Heart left ventricle (tissue), 16 donors: ENCODE data around the gene ARHGEF10L. TPM values are rescaled to one million over a fixed set of nuclear protein-coding genes. Genes with fewer than 3 reads are reported as not detected.

Source experiments
- ATAC-seq, 4 donors: fragments of 200-7000 bp; cut with Tn5 transposase; one replicate each; pipeline ENCODE4 v1.9.1; 2020 to 2022; ENCODE audit warnings: moderate library complexity in 4 of 4, mild to moderate bottlenecking in 3 of 4, moderate number of reproducible peaks in 1 of 4
- DNase-seq, 5 donors: peaks; one replicate each; pipeline ENCODE4 v3.0.0-alpha.2; 2020
- H3K27ac ChIP-seq, 12 donors: fragments of 200-600 bp; sonication (generic) in 4 of 12; one replicate each; pipeline versions ENCODE4 v1.5.0 to v1.8.0; 2016 to 2022; ENCODE audit warnings: mild to moderate bottlenecking in 2 of 12
- H3K27me3 ChIP-seq, 9 donors: fragments of 200-600 bp; sonication (generic) in 2 of 9; one replicate each; pipeline versions ENCODE4 v1.5.1 to v1.8.0; 2016 to 2022; ENCODE audit warnings: mild to moderate bottlenecking in 3 of 9
- H3K36me3 ChIP-seq, 9 donors: fragments of 200-600 bp; sonication (generic) in 2 of 9; one replicate each; pipeline versions ENCODE4 v1.5.0 to v1.8.0; 2018 to 2022; ENCODE audit warnings: mild to moderate bottlenecking in 2 of 9
- H3K4me1 ChIP-seq, 12 donors: fragments of 200-600 bp; sonication (generic) in 4 of 12; one replicate each; pipeline versions ENCODE4 v1.5.0 to v1.8.0; 2016 to 2022; ENCODE audit warnings: mild to moderate bottlenecking in 3 of 12
- H3K4me3 ChIP-seq, 12 donors: fragments of 200-600 bp; sonication (generic) in 4 of 12; one replicate each; pipeline versions ENCODE4 v1.5.0 to v1.8.0; 2017 to 2022; ENCODE audit warnings: mild to moderate bottlenecking in 9 of 12, moderate library complexity in 4 of 12
- H3K9me3 ChIP-seq, 12 donors: fragments of 200-600 bp; sonication (generic) in 4 of 12; one replicate each; pipeline versions ENCODE4 v1.5.0 to v1.8.0; 2016 to 2022; ENCODE audit warnings: mild to moderate bottlenecking in 1 of 12
- CTCF ChIP-seq, 12 donors: fragments of 200-600 bp; sonication (generic) in 4 of 12; IDR thresholded peaks; one replicate each; pipeline versions ENCODE4 v1.5.0 to v1.8.0; 2018 to 2022; ENCODE audit warnings: antibody characterized with exemption in 12 of 12, mild to moderate bottlenecking in 5 of 12
- POLR2A ChIP-seq, 2 donors: fragments of 450-650 bp; IDR thresholded peaks; one replicate each; pipeline ENCODE4 v1.6.1; 2017; ENCODE audit warnings: antibody characterized with exemption in 2 of 2, mild to moderate bottlenecking in 2 of 2, moderate library complexity in 2 of 2
- WGBS, 4 donors: extraction: QIAGEN DNeasy Blood & Tissue Kit in 2 of 4; methylation state at CpG; one replicate each; pipeline versions ENCODE4 v1.1.5 to v1.1.7; 2013 to 2018; 5-methylcytosine and 5-hydroxymethylcytosine counted together
- intact Hi-C, 10 donors: fragments of 100-400 bp; cut with DNase I; formaldehyde crosslinking; loops; one replicate each; pipeline versions ENCODE4 v1.11.1 to v1.14.2; 2022
- polyA plus RNA-seq, 2 donors: library from polyadenylated mRNA; stranded (reverse); fragments of 200-250 nt; gene quantifications; one replicate each; pipeline ENCODE4 v1.2.3, GENCODE V29; 2013
- total RNA-seq, 9 donors: library from RNA; depleted of rRNA in 2 of 9; stranded (reverse); fragments of >200 nt in 2 of 9; fragmentation: NEBNext Ultra II Directional in 3 of 9; extraction: Animal tissue kit (Norgen Biotek cat#: 25700) in 3 of 9; gene quantifications; one replicate each; pipeline versions ENCODE4 v1.1.0 to v1.2.4, GENCODE V29; 2016 to 2023
- donor health status: ischemic (EF 13 %, LVEDD 7.1; RV severe dilation, severe dysfunction).
- donor health status: healthy with polysubstance abuse.
- donor health status: DM: no; HTN: yes; CAD: no.
- donor health status: DM: no; HTN: no; CAD: no.
- donor health status: ischemic (EF 25% LVEDD 6.9; RV normal size, moderate dysfunction).
- donor health status: ischemic (EF 25% LVEDD 5.7; RV mildly dilated, moderate dysfunction).
- donor health status: healthy.
- donor health status: DM: yes; HTN: yes; CAD: no.
- donor health status: ischemic (EF 35%, LVEDD 5.7; RV mildly dilated, moderate dysfunction).
- donor health status: nonischemic (EF 11% LVEDD 7.7; RV severe dilation, severe dysfunction).
- donor health status: DM: yes; HTN: yes; CAD: no.
- donor health status: PGD.
- donor health status: ischemic (EF 29% LVEDD 5.4; RV normal size, mild dysfunction).
- donor health status: nonischemic (EF 23%, LVEDD 6.1; RV moderate dilation, normal function).

ARHGEF10L gene
- total and polyA plus RNA-seq, 11 donors: 44.6 to 72.8 (median 57.9) TPM

GRCh38 chr1:17568014-17568900 lies 28.8 kb downstream of the ARHGEF10L start:
- 75 to 91% (median 80%) methylated on average over 9 to 11 of the region's 11 CpGs for WGBS, 4 donors
- DNase-seq (no peak), ATAC-seq (no peak)
- no peak overlapping the region for H3K4me3 ChIP-seq
- intact Hi-C loops: no loop called here
- H3K27ac ChIP-seq: peak overlapping the region in 11 of 12 donors; percentile 86 to 99 (median 95)
- H3K4me1 ChIP-seq: peaks cover 2 to 95% (median 69%) of the 10 kb centered on the region in 12 donors
- TF ChIP-seq POLR2A (IDR thresholded peaks at IDR 0.05) (no peak), CTCF (IDR thresholded peaks at IDR 0.05) (no peak)
- H3K9me3 ChIP-seq: no peaks in the 10 kb centered on the region
- H3K27me3 ChIP-seq: no peaks in the 10 kb centered on the region
- H3K36me3 ChIP-seq: no peaks in the 10 kb centered on the region

GRCh38 chr1:17569200-17570139 lies 30.0 kb downstream of the ARHGEF10L start:
- intact Hi-C loops: loop anchor here in 1 of 10 donors (1.0 kb wide), 1 partner anchor 37 kb away; no protein-coding TSS in a partner anchor
- no peaks in the 10 kb centered on the region for H3K36me3 ChIP-seq
- 11 to 15% (median 14%) methylated on average over 7 to 16 of the region's 16 CpGs for WGBS, 4 donors
- peak overlapping the region in 5 of 12 donors; percentile 4 to 12 (median 6) for H3K4me3 ChIP-seq
- H3K27ac ChIP-seq: peak overlapping the region; percentile 86 to 99 (median 95)
- no peaks in the 10 kb centered on the region for H3K9me3 ChIP-seq
- no peaks in the 10 kb centered on the region for H3K27me3 ChIP-seq
- peak; percentile 78 to 87 (median 84) for ATAC-seq
- TF ChIP-seq POLR2A (IDR thresholded peaks at IDR 0.05) (peak in 1 of 2 donors; percentile 38), CTCF (IDR thresholded peaks at IDR 0.05) (no peak)
- peaks cover 2 to 95% (median 70%) of the 10 kb centered on the region in 12 donors for H3K4me1 ChIP-seq
- DNase-seq: peak; percentile 81 to 90 (median 86)

GRCh38 chr1:17570228-17570627 lies 30.7 kb downstream of the ARHGEF10L start:
- H3K27me3 ChIP-seq: no peaks in the 10 kb centered on the region
- intact Hi-C loops: no loop called here
- H3K36me3 ChIP-seq: no peaks in the 10 kb centered on the region
- H3K9me3 ChIP-seq: no peaks in the 10 kb centered on the region
- H3K27ac ChIP-seq: peak overlapping the region in 11 of 12 donors; percentile 86 to 99 (median 95)
- no peak overlapping the region for H3K4me3 ChIP-seq
- TF ChIP-seq POLR2A (IDR thresholded peaks at IDR 0.05): no peak
- TF ChIP-seq CTCF (IDR thresholded peaks at IDR 0.05): no peak
- 79 to 88% (median 85%) methylated on average over 3 of the region's 3 CpGs for WGBS, 4 donors
- H3K4me1 ChIP-seq: peaks cover 0 to 95% (median 69%) of the 10 kb centered on the region in 12 donors
- DNase-seq: no peak
- ATAC-seq: no peak
